HT-29 (cell line): ENCODE results near the gene ARL13B. TPM values are rescaled to one million over a fixed set of nuclear protein-coding genes. Genes with fewer than 3 reads are reported as not detected.

Experiments used
- DNase-seq: peaks from one replicate; pipeline ENCODE4 v3.0.0-alpha.2; 2015; ENCODE audit warnings: low spot score
- total RNA-seq: library from RNA; depleted of rRNA; stranded (reverse); fragments of >200 nt; shearing (Covaris generic); gene quantifications from 2 replicates; pipeline ENCODE4 v1.2.3, GENCODE V29; 2014

Gene ARL13B
- total RNA-seq, 1 experiment from 2014 or later: 11.7 TPM

DNA sequence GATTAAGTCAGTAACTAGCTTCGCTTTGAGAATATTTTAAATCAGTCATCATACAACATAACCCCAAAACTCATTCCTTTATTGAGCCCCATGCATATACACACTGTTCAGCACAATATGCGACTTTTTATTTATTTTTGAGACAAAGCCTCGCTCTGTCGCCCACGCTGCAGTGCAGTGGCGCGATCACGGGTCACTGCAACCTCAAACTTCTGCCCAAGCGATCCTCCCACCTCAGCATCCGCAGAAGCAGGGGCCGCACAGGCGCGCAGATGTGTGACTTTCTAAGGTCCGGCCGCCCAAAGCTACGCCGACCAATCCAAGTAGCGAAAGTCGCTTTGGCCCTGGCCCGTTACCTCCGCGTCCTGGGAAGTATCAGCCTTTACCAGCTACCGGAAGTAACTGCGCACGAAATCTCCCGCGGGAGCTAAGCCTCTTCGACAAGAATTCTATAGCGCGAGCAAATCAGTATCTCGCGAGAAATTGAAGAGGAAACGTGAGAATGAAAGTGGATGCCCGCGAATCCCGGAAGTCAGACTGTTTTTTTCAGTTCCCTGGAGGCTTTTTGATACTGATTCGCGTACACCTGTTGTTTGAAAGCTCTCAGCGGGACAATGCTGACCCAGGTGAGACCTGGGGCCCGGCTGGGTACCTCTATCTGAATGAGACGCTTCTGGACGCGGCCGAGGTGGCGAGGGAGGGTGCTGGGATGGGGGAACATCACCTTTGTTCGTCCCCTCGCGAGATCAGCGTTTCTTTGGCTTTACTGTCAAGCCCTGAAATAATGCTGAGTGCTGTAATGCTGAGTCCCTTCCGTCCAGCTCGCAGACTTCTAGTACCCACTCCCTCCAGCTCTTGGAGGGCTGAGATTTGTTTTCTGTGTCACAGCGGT is 82.8 kb downstream of the ARL13B start, which contains the start of the genes DHFR2 and NSUN3:
DHFR2 (minus strand) TSS at position 404 of the 892 bp plus-strand sequence. CDS start 1,405 bp downstream, outside the sequence.
NSUN3 (plus strand) TSS at position 549 of the 892 bp plus-strand sequence; CDS start at position 615, 66 bp downstream.
- peak; percentile 98 for DNase-seq

GRCh38 chr3:94063496-94064119 is 83.7 kb downstream of the ARL13B start:
- DNase-seq: no peak

- no peak for DNase-seq
These were observed 84.4 kb downstream of the ARL13B start for GRCh38 chr3:94064243-94064860.

DNA sequence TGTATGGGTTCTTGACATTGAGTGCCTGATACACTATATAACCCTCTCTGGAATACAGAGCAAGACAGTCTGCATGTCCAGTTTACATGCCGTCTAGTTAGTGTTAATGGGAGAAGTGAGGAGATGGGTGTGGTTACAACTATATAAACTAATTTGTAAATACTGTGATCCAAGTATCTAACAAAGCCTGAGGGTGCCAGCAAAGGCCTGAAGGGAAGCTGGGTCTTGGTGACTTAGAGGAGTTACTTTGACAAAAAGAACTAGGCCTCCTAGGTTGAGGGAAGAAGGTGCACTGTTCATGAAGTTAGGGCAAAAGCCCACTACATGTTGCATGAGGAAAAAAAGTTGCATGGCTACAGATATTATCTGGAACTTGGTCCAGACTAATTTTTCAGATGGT is 85.2 kb downstream of the ARL13B start:
- no peak for DNase-seq

DNA sequence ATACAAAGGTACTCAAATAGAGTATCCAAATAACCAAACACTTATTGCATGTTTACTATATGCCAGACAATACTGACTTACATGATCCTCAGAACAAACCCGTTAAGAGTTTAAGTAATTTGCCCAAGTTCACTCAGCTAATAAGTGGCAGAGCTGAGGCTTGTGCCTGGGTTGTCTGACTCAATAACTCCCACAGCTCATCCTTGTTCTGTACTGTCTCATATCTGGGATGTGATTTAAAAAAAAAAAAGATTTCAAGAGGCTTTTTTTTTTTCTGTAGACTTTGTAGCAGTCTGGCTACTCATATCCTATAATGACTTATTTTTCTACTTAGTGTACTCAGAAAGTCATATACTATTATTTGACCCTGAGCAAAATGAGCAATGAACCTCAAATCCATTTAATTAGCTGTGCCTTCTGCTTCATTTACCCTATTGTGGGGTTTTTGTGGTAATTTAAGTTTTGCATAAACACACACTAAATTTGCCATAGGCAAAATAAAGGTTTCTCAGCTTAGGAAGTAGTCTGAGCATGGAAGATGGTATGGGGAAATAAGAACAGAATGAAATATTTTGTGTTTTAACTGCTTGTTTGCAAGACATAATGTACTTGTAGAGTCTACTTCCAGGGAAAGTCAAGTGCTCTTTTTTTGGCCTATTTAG is 86.0 kb downstream of the ARL13B start:
- no peak for DNase-seq

GRCh38 chr3:94066506-94067500 is 86.8 kb downstream of the ARL13B start:
- DNase-seq: no peak

DNA sequence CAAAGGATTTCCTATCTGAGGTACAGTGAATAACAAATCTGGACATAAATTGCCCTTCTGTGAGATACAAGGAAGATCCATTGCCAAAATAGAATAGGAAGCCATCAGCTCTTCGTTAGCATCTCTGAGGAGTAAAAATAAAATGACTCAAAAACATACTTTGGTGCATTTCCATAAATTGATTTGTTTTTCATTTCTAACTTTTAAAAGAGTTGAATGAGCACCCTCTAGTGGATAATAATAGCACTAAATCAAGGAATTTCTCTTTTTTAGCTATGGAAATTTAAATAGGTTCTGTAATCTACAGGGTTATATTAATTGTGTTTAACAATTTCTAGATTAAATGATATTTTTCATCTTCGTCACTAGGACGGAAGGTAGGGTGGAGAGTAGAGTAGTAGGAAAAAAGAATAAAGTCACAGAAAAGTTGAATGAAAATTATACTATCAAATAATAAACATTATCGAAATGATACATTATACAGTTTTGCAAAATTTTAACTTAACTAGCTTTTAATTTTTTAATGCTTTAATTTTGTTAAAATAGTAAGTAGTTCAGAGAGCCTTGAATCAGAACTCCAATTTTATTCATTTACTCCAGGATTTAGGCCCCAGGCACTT is 89.3 kb downstream of the ARL13B start:
- peak; percentile 65 for DNase-seq

DNA sequence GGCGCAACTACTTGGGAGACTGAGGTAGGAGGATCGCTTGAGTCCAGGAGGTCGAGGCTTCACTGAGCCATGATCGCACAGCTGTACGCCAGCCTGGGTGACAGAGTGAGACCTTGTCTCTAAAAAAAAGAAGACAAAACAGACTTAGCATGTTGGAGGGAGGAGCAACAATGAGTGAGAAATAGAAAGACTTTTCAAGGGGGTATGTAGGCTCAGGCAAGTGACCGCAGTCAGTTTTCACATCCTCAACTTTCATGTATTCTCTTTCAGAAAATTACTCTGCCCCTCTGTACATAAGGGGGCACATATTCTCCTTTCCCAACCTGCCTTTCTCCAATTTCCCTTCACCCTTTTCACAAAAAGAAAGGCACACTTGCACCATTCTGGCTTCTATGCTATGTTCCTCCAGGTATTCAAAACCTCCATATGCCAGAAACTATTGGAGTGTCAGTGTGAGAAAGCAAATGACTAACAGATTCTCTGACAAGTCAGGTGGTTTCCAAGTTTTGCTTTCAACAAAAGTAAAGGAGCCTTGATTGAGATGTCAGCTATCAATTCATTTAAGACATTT is 90.5 kb downstream of the ARL13B start:
- no peak for DNase-seq

DNA sequence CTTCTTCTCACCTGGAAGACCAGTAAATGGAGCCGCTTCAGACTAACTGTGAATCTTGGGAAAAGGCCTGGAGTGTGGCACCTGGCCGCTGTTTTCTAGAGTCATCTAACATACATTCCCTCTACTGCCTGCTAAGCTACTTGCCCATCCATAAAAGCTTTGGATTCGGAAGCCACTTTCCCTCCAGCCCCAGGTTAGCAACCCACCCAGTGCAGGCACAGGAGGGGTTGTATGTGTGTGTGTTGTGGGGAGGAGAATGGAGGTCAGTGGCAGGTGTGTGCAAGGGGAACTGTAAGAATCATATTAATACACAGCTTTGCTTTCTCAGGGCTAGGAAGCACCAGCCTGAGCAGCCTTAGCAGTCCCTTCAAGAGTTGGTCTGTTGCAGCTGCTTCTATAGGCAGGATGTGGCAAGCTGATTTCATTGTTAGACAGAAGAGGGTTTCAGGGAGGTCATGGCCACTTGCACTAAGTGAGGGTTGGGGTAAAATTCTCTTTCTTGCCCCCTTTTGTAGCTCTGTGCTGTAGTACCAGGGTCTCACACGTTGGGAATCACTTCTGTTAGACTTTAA is 91.8 kb downstream of the ARL13B start:
- DNase-seq: no peak

GRCh38 chr3:94076055-94076454 is 96.1 kb downstream of the ARL13B start:
- DNase-seq: no peak

DNA sequence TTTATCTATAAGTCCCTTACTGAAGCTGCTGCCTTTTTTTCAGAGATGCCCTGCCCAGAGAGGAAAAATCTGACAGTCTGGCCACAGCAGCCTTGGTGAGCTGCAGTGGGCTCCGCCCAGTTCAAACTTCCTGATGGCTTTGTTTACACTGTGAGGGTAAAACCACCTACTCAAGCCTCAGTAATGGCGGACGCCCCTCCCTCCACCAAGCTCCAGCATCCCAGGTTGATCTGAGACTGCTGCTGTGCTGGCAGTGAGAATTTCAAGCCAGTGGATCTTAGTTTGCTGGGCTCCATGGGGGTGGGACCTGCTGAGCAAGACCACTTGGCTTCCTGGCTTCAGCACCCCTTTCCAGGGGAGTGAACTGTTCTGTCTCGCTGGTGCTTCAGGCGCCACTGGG is 100.6 kb downstream of the ARL13B start:
- peak; percentile 48 for DNase-seq

DNA sequence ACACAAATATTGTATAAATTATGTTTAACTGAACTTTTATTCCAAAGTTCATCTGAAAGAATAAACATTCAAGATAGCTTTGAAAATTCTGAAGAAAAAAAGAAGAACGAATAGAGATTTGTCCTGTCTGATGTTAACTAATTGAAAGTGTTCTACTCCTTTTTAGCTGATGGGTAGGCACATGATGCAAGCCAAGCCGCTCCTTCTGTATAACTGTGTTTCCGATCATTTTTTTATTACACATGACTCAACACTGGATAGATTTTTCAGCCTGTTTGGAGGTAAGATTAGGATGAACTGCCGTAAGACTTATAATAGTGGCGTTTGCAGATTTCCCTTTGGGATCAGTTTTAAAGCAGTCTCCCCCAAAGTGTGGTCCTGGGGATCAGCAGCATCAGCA is 101.9 kb downstream of the ARL13B start:
- DNase-seq: no peak

- no peak for DNase-seq
These were observed 102.5 kb downstream of the ARL13B start for GRCh38 chr3:94082391-94082937.

GRCh38 chr3:94083261-94083660 is 103.3 kb downstream of the ARL13B start:
- DNase-seq: no peak

- no peak for DNase-seq
These were observed 109.2 kb downstream of the ARL13B start for GRCh38 chr3:94089126-94089525.

GRCh38 chr3:94092086-94092485 is 112.1 kb downstream of the ARL13B start:
- DNase-seq: no peak

GRCh38 chr3:94093151-94093550 is 113.2 kb downstream of the ARL13B start:
- DNase-seq: no peak

DNA sequence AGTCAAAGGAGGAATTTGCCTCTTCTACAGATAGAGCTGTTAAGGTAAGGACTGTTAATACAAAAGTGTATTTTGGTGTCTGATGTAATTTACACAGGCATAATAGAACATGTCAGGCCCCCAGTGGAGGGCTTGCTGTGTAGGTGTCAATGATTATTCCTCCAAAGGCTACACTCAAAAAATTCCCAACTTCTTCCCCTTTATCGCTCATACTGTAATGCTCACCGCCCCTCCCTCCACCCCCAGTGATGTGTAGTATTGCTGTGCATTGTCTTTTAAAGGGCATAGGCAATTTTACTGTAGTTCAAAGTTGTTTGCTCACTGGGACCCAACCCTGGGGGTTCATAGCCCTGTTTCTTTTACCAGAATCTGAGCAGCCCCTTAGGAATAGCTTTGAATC is 115.2 kb downstream of the ARL13B start:
- no peak for DNase-seq

GRCh38 chr3:94098452-94098851 is 118.5 kb downstream of the ARL13B start:
- DNase-seq: no peak
